Measurements from ENCODE around the gene MAD1L1. TPM values are rescaled to one million over a fixed set of nuclear protein-coding genes. Genes with fewer than 3 reads are reported as not detected.
A peak's percentile ranks its signal among the peaks of the same experiment; 100 is the strongest.

The MAD1L1 gene
- total and polyA plus RNA-seq, 11 donors = 11.1 to 29.7 (median 20.9) TPM

- peak in 1 of 5 donors; percentile 48 for DNase-seq
- intact Hi-C loops (cut with DNase I) = loop anchor here in 2 of 10 donors (10.0 kb wide), 2 partner anchors 635 to 645 kb away; partner anchors contain the start of gene PSMG3 (in 1 of the 2)
- H3K36me3 ChIP-seq = peaks cover 0 to 86% (median 46%) of the 10 kb centered on the region in 9 donors
Observed at GRCh38 chr7:2219606-2220005, 13.1 kb downstream of the MAD1L1 start.

GRCh38 chr7:2219136-2219535, 13.6 kb downstream of the MAD1L1 start:
- 87 to 94% (median 92%) methylated on average over 14 to 15 of the region's 15 CpGs for WGBS, 4 donors
- Histone ChIP-seq H3K4me1 (peaks cover 0 to 16% (median 7%) of the 10 kb centered on the region in 12 donors), H3K4me3 (no peak overlapping the region), H3K9me3 (no peaks in the 10 kb centered on the region), H3K27me3 (no peaks in the 10 kb centered on the region), H3K27ac (no peak overlapping the region), H3K36me3 (peaks cover 0 to 86% (median 46%) of the 10 kb centered on the region in 9 donors)
- intact Hi-C loops (cut with DNase I) = loop anchor here in 2 of 10 donors (10.0 kb wide), 2 partner anchors 634 to 644 kb away; partner anchors contain the start of gene PSMG3 (in 1 of the 2)
- no peak for TF ChIP-seq POLR2A (IDR thresholded peaks at IDR 0.05)
- TF ChIP-seq, protein P1, sequence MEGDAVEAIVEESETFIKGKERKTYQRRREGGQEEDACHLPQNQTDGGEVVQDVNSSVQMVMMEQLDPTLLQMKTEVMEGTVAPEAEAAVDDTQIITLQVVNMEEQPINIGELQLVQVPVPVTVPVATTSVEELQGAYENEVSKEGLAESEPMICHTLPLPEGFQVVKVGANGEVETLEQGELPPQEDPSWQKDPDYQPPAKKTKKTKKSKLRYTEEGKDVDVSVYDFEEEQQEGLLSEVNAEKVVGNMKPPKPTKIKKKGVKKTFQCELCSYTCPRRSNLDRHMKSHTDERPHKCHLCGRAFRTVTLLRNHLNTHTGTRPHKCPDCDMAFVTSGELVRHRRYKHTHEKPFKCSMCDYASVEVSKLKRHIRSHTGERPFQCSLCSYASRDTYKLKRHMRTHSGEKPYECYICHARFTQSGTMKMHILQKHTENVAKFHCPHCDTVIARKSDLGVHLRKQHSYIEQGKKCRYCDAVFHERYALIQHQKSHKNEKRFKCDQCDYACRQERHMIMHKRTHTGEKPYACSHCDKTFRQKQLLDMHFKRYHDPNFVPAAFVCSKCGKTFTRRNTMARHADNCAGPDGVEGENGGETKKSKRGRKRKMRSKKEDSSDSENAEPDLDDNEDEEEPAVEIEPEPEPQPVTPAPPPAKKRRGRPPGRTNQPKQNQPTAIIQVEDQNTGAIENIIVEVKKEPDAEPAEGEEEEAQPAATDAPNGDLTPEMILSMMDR (IDR thresholded peaks at IDR 0.05) = no peak
- ATAC-seq (no peak), DNase-seq (peak in 1 of 5 donors; percentile 17)

More at GRCh38 chr7:2219606-2220005, 13.1 kb downstream of the MAD1L1 start:
- Histone ChIP-seq H3K27me3 (no peaks in the 10 kb centered on the region), H3K27ac (no peak overlapping the region), H3K4me3 (no peak overlapping the region), H3K9me3 (no peaks in the 10 kb centered on the region), H3K4me1 (peaks cover 0 to 11% (median 3%) of the 10 kb centered on the region in 12 donors)
- TF ChIP-seq POLR2A (IDR thresholded peaks at IDR 0.05) = no peak
- TF ChIP-seq, protein P1 (IDR thresholded peaks at IDR 0.05) = no peak
- 69 to 96% (median 94%) methylated on average over 4 to 8 of the region's 8 CpGs for WGBS, 4 donors
- ATAC-seq = no peak

DNA sequence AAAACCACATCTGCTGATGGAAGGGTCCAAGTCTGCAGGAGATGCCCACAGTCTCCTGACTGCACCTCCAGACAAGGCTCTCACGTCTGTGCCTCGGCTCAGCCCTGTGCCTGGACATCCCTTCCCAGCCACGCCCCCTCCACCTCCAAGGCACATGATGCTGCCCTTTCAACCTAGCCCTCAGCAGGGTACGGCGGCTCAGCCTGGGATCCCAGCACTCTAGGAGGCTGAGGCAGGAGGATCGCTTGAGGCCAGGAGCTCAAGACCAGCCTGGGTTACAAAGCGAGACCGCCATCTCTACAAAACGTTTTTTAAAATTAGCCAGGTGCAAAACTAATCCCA, 14.3 kb downstream of the MAD1L1 start:
- intact Hi-C loops (cut with DNase I) = loop anchor here in 2 of 10 donors (10.0 kb wide), 2 partner anchors 634 to 644 kb away; partner anchors contain the start of gene PSMG3 (in 1 of the 2)
- Histone ChIP-seq H3K27ac (no peak overlapping the region), H3K4me1 (peaks cover 0 to 23% (median 7%) of the 10 kb centered on the region in 12 donors), H3K9me3 (no peaks in the 10 kb centered on the region), H3K36me3 (peaks cover 0 to 86% (median 45%) of the 10 kb centered on the region in 9 donors), H3K27me3 (no peaks in the 10 kb centered on the region), H3K4me3 (no peak overlapping the region)
- WGBS, 4 donors = 90 to 93% (median 91%) methylated on average over 9 of the region's 9 CpGs
- ATAC-seq = no peak
- peak in 1 of 5 donors; percentile 18 for DNase-seq
- TF ChIP-seq, protein P1 (IDR thresholded peaks at IDR 0.05) = no peak
- TF ChIP-seq POLR2A (IDR thresholded peaks at IDR 0.05) = no peak

- ATAC-seq (no peak), DNase-seq (peak in 1 of 5 donors; percentile 56)
- Histone ChIP-seq H3K4me3 (no peak overlapping the region), H3K4me1 (peaks cover 0 to 24% (median 7%) of the 10 kb centered on the region in 12 donors), H3K27ac (no peak overlapping the region), H3K36me3 (peaks cover 0 to 86% (median 42%) of the 10 kb centered on the region in 9 donors), H3K27me3 (no peaks in the 10 kb centered on the region), H3K9me3 (no peaks in the 10 kb centered on the region)
- TF ChIP-seq, protein P1 (IDR thresholded peaks at IDR 0.05) = no peak
- TF ChIP-seq POLR2A (IDR thresholded peaks at IDR 0.05) = no peak
- 88 to 94% (median 90%) methylated on average over 19 of the region's 19 CpGs for WGBS, 4 donors
- intact Hi-C loops (cut with DNase I) = loop anchor here in 2 of 10 donors (10.0 kb wide), 2 partner anchors 633 to 643 kb away; partner anchors contain the start of gene PSMG3 (in 1 of the 2)
Observed at GRCh38 chr7:2217716-2218443, 14.9 kb downstream of the MAD1L1 start.
